ENCODE results near the gene ALOX5AP. TPM values are rescaled to one million over a fixed set of nuclear protein-coding genes. Genes with fewer than 3 reads are reported as not detected.

Gene ALOX5AP
- total RNA-seq, 2 experiments from 2014 or later, result 230 to 238 TPM

DNA sequence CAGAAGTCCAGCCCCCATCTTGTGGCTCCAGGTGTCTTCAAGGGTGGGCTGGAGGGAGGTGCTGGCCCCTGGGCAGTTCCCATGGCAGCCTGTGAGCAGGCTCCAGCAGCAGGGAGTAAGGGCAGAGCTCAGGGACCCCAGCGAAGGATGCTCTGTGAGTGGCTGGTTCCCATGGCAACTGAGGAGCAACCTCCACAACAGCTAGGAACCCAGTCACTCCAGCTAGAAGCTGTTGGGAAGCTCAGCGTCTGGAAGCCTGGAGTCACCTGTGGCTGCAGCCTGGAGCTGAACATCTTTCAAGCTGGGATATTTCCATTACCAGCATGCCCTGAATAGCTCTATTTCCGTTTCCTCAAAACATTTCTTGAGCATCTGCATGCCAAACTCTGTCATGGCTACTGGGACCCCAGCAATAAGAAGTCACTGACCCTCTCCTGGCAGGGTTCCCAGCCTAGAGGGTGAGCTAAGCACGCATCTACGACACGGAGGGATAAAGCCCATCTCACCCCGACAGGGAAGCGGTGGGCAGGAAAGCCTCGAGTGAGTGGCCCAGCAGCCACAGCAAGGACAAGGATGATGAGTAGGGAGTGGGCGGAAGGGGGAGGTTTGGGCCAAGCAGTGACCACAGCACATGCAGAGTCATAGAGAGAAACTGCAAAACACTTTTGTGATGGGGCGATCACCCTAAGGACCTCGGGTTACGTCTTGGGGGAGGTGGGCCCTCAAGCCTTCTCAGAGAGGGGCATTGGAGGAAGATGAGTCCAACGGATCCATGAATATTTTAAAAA, 52.6 kb downstream of the ALOX5AP start:
- POLR2A ChIA-PET, result interaction anchor here (0.5 to 1.0 kb wide), 3 partner anchors 19 to 431 kb away, joined by 3 read pairs; no protein-coding TSS in a partner anchor
- no peak for DNase-seq
- Mint-ChIP-seq H3K4me3 (no peak overlapping the region), H3K36me3 (ENCODE audit: low read depth) (peaks cover 3% of the 10 kb centered on the region), H3K4me1 (no peaks in the 10 kb centered on the region), H3K9me3 (no peaks in the 10 kb centered on the region), H3K27ac (no peak overlapping the region), H3K27me3 (no peaks in the 10 kb centered on the region)
- CTCF ChIA-PET, result interaction anchor here (0.6 kb wide), 1 partner anchor 17 kb away, joined by 7 read pairs; no protein-coding TSS in a partner anchor

DNA sequence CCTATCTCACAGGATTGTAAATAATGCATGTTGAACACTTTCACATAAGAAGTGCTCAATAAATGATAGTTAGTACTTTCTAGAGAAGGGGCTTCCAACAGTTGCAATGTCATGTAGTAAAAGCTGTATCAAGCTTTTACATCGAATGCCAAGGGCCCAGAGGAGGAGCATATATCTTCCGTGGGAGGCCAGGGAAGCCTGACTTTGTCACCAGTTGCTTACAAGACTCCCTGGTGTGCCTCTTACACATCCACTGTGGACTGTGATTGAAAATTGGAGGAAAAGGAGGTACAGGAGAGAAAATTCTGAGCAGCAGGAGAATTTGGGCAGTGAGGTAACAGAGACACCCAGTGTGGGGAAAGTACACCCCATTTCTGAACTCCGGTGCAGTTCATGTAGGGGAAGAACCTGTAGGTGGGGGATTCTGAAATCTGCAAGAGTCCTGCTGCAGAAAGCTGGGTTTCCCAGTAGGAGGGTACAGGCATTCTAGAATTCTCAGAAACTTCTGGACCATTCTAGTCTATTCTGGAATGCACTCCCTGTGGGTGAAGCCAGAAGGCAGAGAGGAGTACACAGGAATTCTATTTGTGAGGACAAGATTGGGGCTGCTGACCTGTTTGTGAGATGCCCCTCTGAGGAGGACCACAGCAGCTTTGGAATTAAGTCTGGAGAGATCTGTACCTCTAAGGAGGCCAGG, 54.0 kb downstream of the ALOX5AP start:
- Mint-ChIP-seq H3K9me3 (no peaks in the 10 kb centered on the region), H3K4me1 (no peaks in the 10 kb centered on the region), H3K36me3 (ENCODE audit: low read depth) (no peaks in the 10 kb centered on the region), H3K4me3 (no peak overlapping the region), H3K27ac (no peak overlapping the region), H3K27me3 (no peaks in the 10 kb centered on the region)
- ChIA-PET POLR2A (interaction anchor here (1.4 kb wide), 1 partner anchor 22 kb away, joined by 3 read pairs; no protein-coding TSS in a partner anchor), CTCF (no interaction called here)
- no peak for DNase-seq

DNA sequence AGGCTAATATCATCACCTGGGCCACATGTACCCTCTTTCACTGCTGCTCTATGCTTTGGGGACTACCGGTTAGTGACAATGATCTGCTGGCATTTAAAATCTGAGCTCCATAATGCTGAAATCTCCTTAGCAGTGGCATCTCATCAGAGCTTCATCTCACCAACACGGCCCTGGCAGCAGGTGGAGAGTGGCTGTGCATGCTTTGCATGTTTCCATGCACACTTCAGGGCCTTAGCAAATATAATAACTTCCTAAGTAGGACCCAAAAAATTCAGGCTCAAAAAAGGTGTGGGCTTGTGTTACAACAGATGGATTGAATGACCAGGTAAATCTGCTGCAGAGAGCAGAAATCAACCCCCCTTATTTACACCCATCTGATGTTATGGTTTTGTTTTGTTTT, 55.2 kb downstream of the ALOX5AP start:
- Mint-ChIP-seq H3K36me3 (ENCODE audit: low read depth) (no peaks in the 10 kb centered on the region), H3K9me3 (no peaks in the 10 kb centered on the region), H3K27me3 (no peaks in the 10 kb centered on the region), H3K4me3 (no peak overlapping the region), H3K4me1 (peaks cover 12% of the 10 kb centered on the region), H3K27ac (no peak overlapping the region)
- no peak for DNase-seq
- ChIA-PET POLR2A (no interaction called here), CTCF (interaction anchor here (0.8 kb wide), 1 partner anchor 15 kb away, joined by 3 read pairs; no protein-coding TSS in a partner anchor)

DNA sequence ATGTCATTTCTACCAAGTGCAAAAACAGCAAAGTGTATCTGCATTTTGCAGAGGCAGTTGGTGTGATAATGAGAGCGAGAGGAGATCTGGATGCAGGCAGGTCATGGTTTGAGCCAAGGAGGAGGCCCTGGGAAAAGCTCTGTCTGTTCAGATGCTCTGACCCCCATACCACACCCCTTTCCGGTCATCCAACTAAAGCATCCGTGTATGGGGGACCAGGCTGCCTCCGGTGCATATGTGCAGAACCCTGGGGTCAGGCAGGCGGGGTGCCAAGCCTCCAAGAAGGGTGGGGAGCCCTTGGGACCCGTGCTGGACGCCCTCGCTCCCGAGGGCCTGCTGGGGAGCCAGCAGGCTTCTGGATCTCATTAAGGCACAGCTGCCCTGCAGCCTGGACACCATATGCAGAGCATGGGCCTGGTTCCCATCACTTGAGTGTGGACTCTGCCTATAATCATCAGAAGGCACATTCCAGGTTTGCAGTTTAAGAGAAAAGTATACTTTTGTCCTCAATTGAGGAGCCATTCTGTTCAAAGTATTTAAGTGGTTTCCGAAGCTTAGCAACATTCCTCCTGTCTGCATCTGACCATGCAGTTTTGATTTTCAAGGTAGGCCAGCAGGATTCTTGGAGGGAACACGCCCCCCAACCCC, 56.1 kb downstream of the ALOX5AP start:
- POLR2A ChIA-PET, result interaction anchor here (1.0 kb wide), 1 partner anchor 18 kb away, joined by 3 read pairs; no protein-coding TSS in a partner anchor
- Mint-ChIP-seq H3K27ac (no peak overlapping the region), H3K36me3 (ENCODE audit: low read depth) (no peaks in the 10 kb centered on the region), H3K27me3 (no peaks in the 10 kb centered on the region), H3K9me3 (no peaks in the 10 kb centered on the region), H3K4me1 (peaks cover 21% of the 10 kb centered on the region), H3K4me3 (no peak overlapping the region)
- no peak for DNase-seq
- CTCF ChIA-PET, result no interaction called here

DNA sequence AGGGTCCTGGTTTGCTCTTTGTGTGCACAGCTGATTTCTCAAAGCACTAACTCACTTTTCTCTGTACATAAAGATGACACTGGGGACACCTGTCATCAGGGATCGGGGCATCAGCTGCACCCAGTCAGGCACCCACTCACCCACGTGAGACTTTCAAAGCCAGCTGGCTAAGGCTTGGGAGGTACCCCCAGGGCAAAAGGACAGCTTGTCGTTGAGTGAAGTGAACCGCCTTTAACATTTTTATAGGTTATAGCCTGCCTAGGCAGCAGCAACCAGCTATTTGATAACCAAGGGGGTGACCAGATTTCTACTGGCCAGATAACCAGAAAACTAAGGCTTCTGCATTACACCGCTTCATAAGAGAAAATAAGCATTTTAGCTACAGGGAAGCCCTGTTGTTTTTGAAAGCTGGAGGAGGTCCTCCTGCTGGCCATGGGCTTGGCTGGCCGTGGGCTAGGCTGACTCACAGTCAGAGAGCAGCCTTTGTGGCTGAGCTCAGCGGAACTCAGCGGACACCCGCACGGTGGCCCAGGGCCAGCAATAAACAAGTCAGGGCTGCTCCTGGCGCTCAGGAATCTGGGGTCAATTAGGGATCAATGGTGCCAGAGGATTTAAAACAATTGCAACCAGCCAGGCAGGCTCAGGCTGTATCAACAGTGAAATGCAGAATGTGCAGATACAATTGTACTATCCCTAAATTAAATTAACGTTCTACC, 57.1 kb downstream of the ALOX5AP start:
- no peaks in the 10 kb centered on the region for H3K9me3 Mint-ChIP-seq

DNA sequence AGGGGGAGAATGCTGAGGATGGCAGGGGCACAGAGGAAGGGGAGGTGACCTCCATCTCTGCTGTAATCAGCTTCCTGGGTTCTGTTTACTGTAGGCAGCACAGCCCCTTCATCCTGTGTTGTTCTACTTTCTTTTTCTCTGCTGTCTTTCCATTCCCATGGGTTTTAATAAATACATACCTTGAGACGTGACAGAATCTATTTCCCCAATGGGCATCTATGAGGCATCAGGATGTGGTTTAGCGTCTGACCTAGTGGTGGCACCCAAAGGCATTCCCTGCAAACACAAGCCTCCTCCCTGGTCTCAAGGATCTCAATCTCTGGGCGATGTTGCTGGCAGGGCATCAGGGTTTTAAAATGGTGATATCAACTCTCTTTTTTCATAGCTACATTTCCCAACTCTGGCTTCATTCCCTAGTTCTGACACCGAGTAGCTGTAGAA, 60.8 kb downstream of the ALOX5AP start:
- Mint-ChIP-seq H3K27me3 (no peaks in the 10 kb centered on the region), H3K36me3 (ENCODE audit: low read depth) (no peaks in the 10 kb centered on the region), H3K27ac (peak overlapping the region; percentile 73), H3K9me3 (no peaks in the 10 kb centered on the region), H3K4me3 (peak overlapping the region; percentile 42), H3K4me1 (peaks cover 36% of the 10 kb centered on the region)
- DNase-seq, result peak; percentile 33
- POLR2A ChIA-PET, result interaction anchor here (0.8 to 4.0 kb wide), 7 partner anchors 9 to 331 kb away, joined by 3 to 31 read pairs (median 6); partner anchors contain the start of genes HMGB1 and USPL1
- CTCF ChIA-PET, result interaction anchor here (0.8 to 1.8 kb wide), 7 partner anchors 10 to 334 kb away, joined by 3 to 6 read pairs (median 3); partner anchors contain the start of gene USPL1

More for the DNA sequence above, 57.1 kb downstream of the ALOX5AP start:
- H3K27me3 Mint-ChIP-seq, result no peaks in the 10 kb centered on the region
- no peaks in the 10 kb centered on the region for H3K36me3 Mint-ChIP-seq (ENCODE audit: low read depth)
- H3K27ac Mint-ChIP-seq, result no peak overlapping the region
- no peak overlapping the region for H3K4me3 Mint-ChIP-seq
- ChIA-PET CTCF (no interaction called here), POLR2A (no interaction called here)
- no peak for DNase-seq
- peaks cover 29% of the 10 kb centered on the region for H3K4me1 Mint-ChIP-seq

DNA sequence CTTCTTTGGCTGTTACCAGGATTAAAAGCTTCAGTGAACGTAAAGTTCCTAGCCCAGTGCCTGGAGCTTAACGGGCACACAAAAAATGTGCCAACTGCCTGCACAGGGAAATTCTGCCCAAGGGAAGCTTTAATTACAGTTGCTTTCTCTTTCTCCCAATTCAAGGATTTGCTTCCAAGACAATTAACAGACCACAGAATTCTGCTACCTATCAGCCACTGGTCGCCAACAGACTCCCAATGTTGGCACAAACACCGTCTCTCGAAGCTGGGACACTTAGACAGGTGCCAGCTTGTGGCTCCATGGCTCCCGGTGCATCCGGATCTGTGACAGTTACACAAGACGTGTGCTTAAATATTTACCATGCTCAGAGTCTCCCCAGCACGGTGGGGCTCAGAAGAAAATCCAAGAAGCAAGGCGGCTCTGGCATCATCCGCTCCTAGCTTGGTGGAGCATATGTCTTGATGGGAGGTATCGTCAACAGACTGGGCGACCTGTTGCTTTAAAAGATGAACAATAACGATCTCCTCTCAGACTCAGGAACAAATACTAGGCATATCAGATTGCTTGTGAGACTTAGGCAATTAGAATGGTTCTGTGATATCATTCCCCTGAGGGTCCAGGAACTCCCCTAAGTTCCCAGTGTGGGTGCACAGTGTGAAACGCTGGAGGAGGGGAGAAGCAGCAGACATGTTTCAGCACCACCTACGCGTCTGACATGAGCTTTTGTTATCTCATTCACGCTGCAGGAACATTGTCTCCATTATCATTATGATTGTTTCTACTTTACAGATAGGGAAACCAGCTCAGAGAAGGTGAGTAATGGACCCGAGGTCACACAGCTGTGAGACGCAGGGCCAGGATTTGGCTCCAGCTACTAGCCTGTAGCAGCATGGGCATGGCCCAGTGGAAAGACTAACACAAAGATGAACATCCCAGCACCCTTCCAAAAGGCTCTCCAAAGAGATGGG, 61.6 kb downstream of the ALOX5AP start:
- H3K36me3 Mint-ChIP-seq (ENCODE audit: low read depth), result no peaks in the 10 kb centered on the region
- POLR2A ChIA-PET, result interaction anchor here (0.6 to 4.0 kb wide), 9 partner anchors 9 to 664 kb away, joined by 3 to 31 read pairs (median 5); partner anchors contain the start of genes HMGB1 and USPL1
- peaks cover 36% of the 10 kb centered on the region for H3K4me1 Mint-ChIP-seq
- DNase-seq, result no peak
- no peaks in the 10 kb centered on the region for H3K9me3 Mint-ChIP-seq
- H3K27me3 Mint-ChIP-seq, result no peaks in the 10 kb centered on the region
- CTCF ChIA-PET, result interaction anchor here (0.8 to 1.8 kb wide), 5 partner anchors 9 to 335 kb away, joined by 3 to 6 read pairs (median 4); partner anchors contain the start of gene USPL1
- peak overlapping the region; percentile 42 for H3K4me3 Mint-ChIP-seq
- H3K27ac Mint-ChIP-seq, result peak overlapping the region; percentile 73

DNA sequence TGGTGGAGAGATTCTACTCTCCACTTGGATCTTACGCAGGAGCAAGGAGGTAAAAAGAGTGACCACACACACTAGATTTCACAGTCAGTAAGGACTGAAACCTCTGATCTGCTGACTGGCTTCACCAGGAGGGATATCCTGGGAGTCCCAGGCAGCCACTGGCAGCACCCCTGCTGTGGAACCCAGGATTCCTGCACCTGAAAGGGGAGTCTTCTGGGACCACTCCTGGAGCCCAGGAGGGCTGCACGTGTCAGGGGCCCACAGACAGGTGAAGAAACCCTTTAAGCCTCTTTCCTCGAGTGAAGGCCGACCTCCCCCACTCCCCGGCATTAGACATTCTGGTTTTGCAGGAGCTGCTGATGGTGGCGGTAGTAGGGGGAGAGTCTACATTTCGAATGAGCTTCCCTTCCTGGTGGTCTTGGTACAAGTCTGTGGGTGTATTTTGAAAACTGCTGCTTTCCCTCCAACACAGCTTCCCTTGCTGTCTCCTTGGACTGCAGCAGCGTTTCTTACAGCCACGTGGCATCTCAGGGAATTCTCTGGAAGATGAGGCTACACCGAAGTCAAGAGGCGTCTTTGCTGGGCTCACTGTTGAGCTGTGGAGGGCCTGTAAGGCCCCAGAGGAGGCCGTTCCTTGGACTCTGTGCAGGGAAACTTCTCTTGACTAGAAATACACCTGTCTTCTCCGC, 62.6 kb downstream of the ALOX5AP start:
- H3K27ac Mint-ChIP-seq, result no peak overlapping the region
- H3K27me3 Mint-ChIP-seq, result no peaks in the 10 kb centered on the region
- no peak for DNase-seq
- CTCF ChIA-PET, result no interaction called here
- no peaks in the 10 kb centered on the region for H3K9me3 Mint-ChIP-seq
- no peak overlapping the region for H3K4me3 Mint-ChIP-seq
- POLR2A ChIA-PET, result interaction anchor here (0.8 to 4.0 kb wide), 6 partner anchors 58 to 402 kb away, joined by 3 to 31 read pairs (median 7); partner anchors contain the start of genes HMGB1 and USPL1
- H3K36me3 Mint-ChIP-seq (ENCODE audit: low read depth), result no peaks in the 10 kb centered on the region
- peaks cover 43% of the 10 kb centered on the region for H3K4me1 Mint-ChIP-seq

DNA sequence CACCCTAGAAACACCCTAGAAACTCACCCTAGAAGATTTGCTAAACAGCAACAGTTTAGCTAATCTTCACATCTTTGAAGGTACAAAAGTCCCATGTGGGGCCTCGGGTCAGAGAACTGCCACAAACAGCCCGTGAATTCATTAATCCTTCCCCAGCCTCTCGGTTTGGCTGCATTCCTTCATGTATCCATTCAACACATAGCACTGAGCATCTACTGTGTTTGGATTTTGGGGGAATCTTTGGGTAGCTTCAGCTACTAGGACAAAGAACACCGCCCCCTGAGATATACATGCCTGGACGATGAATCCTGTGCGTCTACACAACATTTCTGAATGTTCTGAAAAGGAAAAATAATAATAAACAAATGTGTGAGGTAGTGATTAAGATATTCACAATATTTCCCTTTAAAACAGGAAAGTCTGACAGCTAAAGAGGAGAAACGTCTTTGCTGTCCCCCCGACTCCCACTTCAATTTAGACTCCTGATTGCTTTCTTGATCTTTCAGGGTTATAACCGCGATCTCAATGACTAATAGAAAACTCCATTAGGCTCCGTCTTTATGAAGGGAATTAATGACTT, 63.5 kb downstream of the ALOX5AP start:
- peaks cover 48% of the 10 kb centered on the region for H3K4me1 Mint-ChIP-seq
- H3K9me3 Mint-ChIP-seq, result no peaks in the 10 kb centered on the region
- H3K27me3 Mint-ChIP-seq, result no peaks in the 10 kb centered on the region
- H3K36me3 Mint-ChIP-seq (ENCODE audit: low read depth), result no peaks in the 10 kb centered on the region
- H3K4me3 Mint-ChIP-seq, result no peak overlapping the region
- POLR2A ChIA-PET, result interaction anchor here (0.8 to 4.0 kb wide), 4 partner anchors 181 to 403 kb away, joined by 3 to 17 read pairs (median 4); partner anchors contain the start of genes HMGB1 and USPL1
- no peak overlapping the region for H3K27ac Mint-ChIP-seq
- no peak for DNase-seq
- CTCF ChIA-PET, result no interaction called here

DNA sequence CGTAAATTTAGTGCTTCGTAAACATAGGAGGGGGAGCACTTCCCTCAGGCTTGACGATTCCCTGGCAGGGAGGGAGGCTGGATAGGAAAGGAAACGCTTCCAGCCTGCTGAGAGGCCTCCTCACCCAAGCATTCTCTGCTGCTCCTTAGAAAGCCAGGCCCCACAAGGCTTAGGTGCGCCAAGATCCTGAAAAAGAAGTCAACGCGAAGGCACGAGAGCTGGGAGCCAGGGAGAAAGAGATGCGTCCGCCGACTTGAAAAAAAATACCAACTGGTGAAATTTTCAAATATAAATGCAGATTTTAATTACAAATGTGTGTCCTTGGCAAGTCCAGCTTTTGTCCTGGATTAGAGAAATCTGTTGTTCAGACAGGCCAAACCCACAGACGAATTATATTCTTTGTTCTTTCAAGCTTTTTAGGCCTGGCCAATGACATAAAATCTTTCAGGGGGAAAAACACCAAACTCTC, 64.0 kb downstream of the ALOX5AP start:
- no peaks in the 10 kb centered on the region for H3K36me3 Mint-ChIP-seq (ENCODE audit: low read depth)
- ChIA-PET POLR2A (interaction anchor here (1.4 to 4.0 kb wide), 2 partner anchors 184 to 334 kb away, joined by 3 to 17 read pairs; partner anchors contain the start of gene HMGB1), CTCF (no interaction called here)
- no peak overlapping the region for H3K4me3 Mint-ChIP-seq
- H3K9me3 Mint-ChIP-seq, result no peaks in the 10 kb centered on the region
- no peak for DNase-seq
- H3K27me3 Mint-ChIP-seq, result no peaks in the 10 kb centered on the region
- H3K4me1 Mint-ChIP-seq, result peaks cover 48% of the 10 kb centered on the region
- H3K27ac Mint-ChIP-seq, result no peak overlapping the region

DNA sequence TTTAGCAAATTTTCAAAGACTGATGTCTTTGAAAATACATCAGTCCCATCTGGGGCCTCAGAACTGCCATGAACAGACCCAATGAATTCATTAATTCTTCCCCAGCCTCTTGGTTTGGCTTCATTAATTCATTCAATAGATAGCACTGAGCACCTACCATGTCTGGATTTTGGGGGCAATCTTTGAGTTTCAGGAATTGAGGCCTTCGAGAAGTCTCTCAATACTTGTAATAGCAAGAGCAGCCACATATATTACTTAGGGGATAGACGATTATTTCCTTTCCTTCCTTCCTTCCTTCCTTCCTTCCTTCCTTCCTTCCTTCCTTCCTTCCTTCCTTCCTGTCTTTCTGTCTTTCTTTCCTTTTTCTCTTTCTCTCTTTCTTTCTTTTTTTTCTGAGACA, 64.8 kb downstream of the ALOX5AP start:
- ChIA-PET POLR2A (no interaction called here), CTCF (no interaction called here)
- no peak overlapping the region for H3K27ac Mint-ChIP-seq
- no peak overlapping the region for H3K4me3 Mint-ChIP-seq
- H3K27me3 Mint-ChIP-seq, result no peaks in the 10 kb centered on the region
- peaks cover 41% of the 10 kb centered on the region for H3K4me1 Mint-ChIP-seq
- no peaks in the 10 kb centered on the region for H3K9me3 Mint-ChIP-seq
- no peak for DNase-seq
- no peaks in the 10 kb centered on the region for H3K36me3 Mint-ChIP-seq (ENCODE audit: low read depth)

All from activated CD4-positive, alpha-beta memory T cell treated with anti-CD3 and anti-CD28 coated beads, Interleukin-2, amount 10 ng/mL, durations not matched to agents 7 days and 5 days (primary cell).